ENCODE measurements around the gene CXCL8. TPM values are rescaled to one million over a fixed set of nuclear protein-coding genes. Genes with fewer than 3 reads are reported as not detected.

The CXCL8 gene
- total RNA-seq, 1 donor: 294 TPM

- H3K4me3 ChIP-seq (ENCODE audit: low read depth, low read length): no peak overlapping the region
- TF ChIP-seq CTCF (IDR thresholded peaks at IDR 0.05; ENCODE audit: insufficient read depth, low read depth, low read length): no peak
- no peak for DNase-seq (ENCODE audit: low read depth)
These were observed 39.3 kb upstream of the CXCL8 start for GRCh38 chr4:73701116-73701515.

GRCh38 chr4:73702796-73703287 is 37.5 kb upstream of the CXCL8 start:
- DNase-seq (ENCODE audit: low read depth): no peak
- TF ChIP-seq CTCF (IDR thresholded peaks at IDR 0.05; ENCODE audit: insufficient read depth, low read depth, low read length): no peak
- no peak overlapping the region for H3K4me3 ChIP-seq (ENCODE audit: low read depth, low read length)

GRCh38 chr4:73703320-73703719 is 37.0 kb upstream of the CXCL8 start:
- DNase-seq (ENCODE audit: low read depth): no peak
- no peak overlapping the region for H3K4me3 ChIP-seq (ENCODE audit: low read depth, low read length)
- TF ChIP-seq CTCF (IDR thresholded peaks at IDR 0.05; ENCODE audit: insufficient read depth, low read depth, low read length): no peak

- H3K4me3 ChIP-seq (ENCODE audit: low read depth, low read length): no peak overlapping the region
- DNase-seq (ENCODE audit: low read depth): peak; percentile 99
- no peak for TF ChIP-seq CTCF (IDR thresholded peaks at IDR 0.05; ENCODE audit: insufficient read depth, low read depth, low read length)
These were observed 35.9 kb upstream of the CXCL8 start for GRCh38 chr4:73704314-73705055.

GRCh38 chr4:73705056-73705432 is 35.3 kb upstream of the CXCL8 start:
- H3K4me3 ChIP-seq (ENCODE audit: low read depth, low read length): no peak overlapping the region
- no peak for TF ChIP-seq CTCF (IDR thresholded peaks at IDR 0.05; ENCODE audit: insufficient read depth, low read depth, low read length)
- DNase-seq (ENCODE audit: low read depth): peak; percentile 46

- TF ChIP-seq CTCF (IDR thresholded peaks at IDR 0.05; ENCODE audit: insufficient read depth, low read depth, low read length): no peak
- DNase-seq (ENCODE audit: low read depth): no peak
- H3K4me3 ChIP-seq (ENCODE audit: low read depth, low read length): no peak overlapping the region
These were observed 34.6 kb upstream of the CXCL8 start for GRCh38 chr4:73705721-73706120.

GRCh38 chr4:73706811-73707210 is 33.6 kb upstream of the CXCL8 start:
- DNase-seq (ENCODE audit: low read depth): no peak
- TF ChIP-seq CTCF (IDR thresholded peaks at IDR 0.05; ENCODE audit: insufficient read depth, low read depth, low read length): no peak
- no peak overlapping the region for H3K4me3 ChIP-seq (ENCODE audit: low read depth, low read length)

Data from fibroblast of villous mesenchyme (primary cell).